Prostate gland (tissue), 2 donors: ENCODE data around the gene LSM7. TPM values are rescaled to one million over a fixed set of nuclear protein-coding genes. Genes with fewer than 3 reads are reported as not detected.
A peak's percentile ranks its signal among the peaks of the same experiment; 100 is the strongest.

Experiments
- DNase-seq: peaks from one replicate; pipeline ENCODE4 v3.0.0-alpha.2; 2019; ENCODE audit warnings: low spot score
- H3K27ac ChIP-seq, 2 donors: fragments of 200-600 bp; sonication (generic); 2 replicates each; pipeline ENCODE4 v1.5.1; 2017 to 2019
- H3K27me3 ChIP-seq: fragments of 200-600 bp; sonication (generic); replicated peaks from 2 replicates; pipeline ENCODE4 v1.5.1; 2019; ENCODE audit not compliant: insufficient read depth
- H3K36me3 ChIP-seq, 2 donors: fragments of 200-600 bp; sonication (generic); 1 replicate in 1 of 2; 2 replicates in 1 of 2; pipeline versions ENCODE4 v1.5.1 to v1.8.1; 2017 to 2019
- H3K4me1 ChIP-seq: fragments of 200-600 bp; sonication (generic); replicated peaks from 2 replicates; pipeline ENCODE4 v1.5.1; 2019
- H3K4me3 ChIP-seq, 2 donors: fragments of 200-600 bp; sonication (generic); 2 replicates each; pipeline ENCODE4 v1.5.1; 2017 to 2019
- H3K9me3 ChIP-seq: fragments of 200-600 bp; sonication (generic); 2 replicates; pipeline ENCODE4 v1.5.1; 2017
- POLR2A ChIP-seq: fragments of 450-650 bp; IDR thresholded peaks from one replicate; pipeline ENCODE4 v1.6.1; 2016; ENCODE audit warnings: antibody characterized with exemption, mild to moderate bottlenecking
- POLR2AphosphoS5 ChIP-seq: sonication (generic); formaldehyde crosslinking; IDR thresholded peaks from one replicate; pipeline ENCODE4 v1.6.1; 2017; ENCODE audit warnings: antibody characterized with exemption
- WGBS: methylation state at CpG from one replicate; pipeline ENCODE4 v1.1.5; 2018; 5-methylcytosine and 5-hydroxymethylcytosine counted together
- intact Hi-C: fragments of 100-400 bp; cut with DNase I; formaldehyde crosslinking; loops from one replicate; pipeline ENCODE4 v1.14.2; 2022
- total RNA-seq, 2 donors: library from RNA; depleted of rRNA; stranded (reverse); fragments of >200 nt; gene quantifications; one replicate each; pipeline ENCODE4 v1.1.0, GENCODE V29; 2016
- TF ChIP-seq, protein P1 (sequence below), 4 experiments: fragments of 200-600 bp in 2 of 4; fragments of 450-650 bp in 2 of 4; sonication (generic) in 2 of 4; IDR thresholded peaks; 1 replicate in 3 of 4; 2 replicates in 1 of 4; pipeline ENCODE4 v1.5.1; 2016 to 2019; ENCODE audit warnings: antibody characterized with exemption in 4 of 4, mild to moderate bottlenecking in 2 of 4, moderate library complexity in 2 of 4

The LSM7 gene
- total RNA-seq, 2 donors from 2014 or later = 125 to 135 TPM

DNA sequence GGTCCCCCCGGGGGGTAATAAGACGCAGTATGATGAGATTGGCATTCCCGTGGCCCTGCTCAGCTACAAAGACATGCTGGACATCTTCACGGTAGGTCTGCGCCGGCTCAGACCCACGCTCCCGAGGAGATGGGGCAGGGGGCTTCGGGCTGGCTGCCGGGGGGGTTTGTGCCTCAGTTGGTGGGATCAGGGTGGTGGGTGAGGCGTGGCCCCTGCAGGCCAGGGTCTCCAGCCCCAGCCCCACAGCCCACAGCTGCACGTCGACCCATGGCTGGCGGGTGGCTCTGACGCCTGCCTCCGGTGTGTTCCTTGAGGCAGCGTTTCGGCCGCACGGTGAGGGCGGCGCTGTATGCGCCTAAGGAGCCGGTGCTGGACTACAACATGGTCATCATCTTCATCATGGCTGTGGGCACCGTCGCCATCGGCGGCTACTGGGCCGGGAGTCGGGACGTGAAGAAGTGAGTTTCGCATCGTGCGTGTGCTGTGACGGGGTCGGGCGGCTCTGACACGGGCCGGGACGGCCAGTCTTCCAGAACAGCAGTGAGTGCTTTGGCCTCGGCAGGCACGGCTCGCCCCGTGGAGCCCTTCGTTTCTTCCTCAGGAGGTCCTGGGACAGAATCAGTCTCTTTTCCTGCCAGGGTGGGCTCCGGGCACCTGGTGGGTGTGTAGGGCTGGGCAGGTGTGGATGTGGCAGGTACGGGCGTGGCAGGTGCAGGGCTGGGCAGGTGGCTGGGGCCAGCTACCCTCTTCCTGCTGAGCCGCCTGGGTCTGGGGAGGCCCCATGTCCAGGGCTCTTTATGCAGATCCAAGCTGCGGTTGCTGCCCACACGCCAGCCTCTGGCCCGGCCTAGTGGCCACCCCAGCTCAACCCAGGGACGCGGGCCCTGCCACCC lies 10.6 kb upstream of the LSM7 start:
- Histone ChIP-seq H3K4me3 (no peak overlapping the region), H3K4me1 (no peaks in the 10 kb centered on the region), H3K27me3 (no peaks in the 10 kb centered on the region), H3K9me3 (no peaks in the 10 kb centered on the region), H3K36me3 (no peaks in the 10 kb centered on the region), H3K27ac (no peak overlapping the region)
- WGBS = 95% methylated on average over 54 of the region's 54 CpGs
- intact Hi-C loops = no loop called here
- no peak for DNase-seq
- TF ChIP-seq, protein P1, sequence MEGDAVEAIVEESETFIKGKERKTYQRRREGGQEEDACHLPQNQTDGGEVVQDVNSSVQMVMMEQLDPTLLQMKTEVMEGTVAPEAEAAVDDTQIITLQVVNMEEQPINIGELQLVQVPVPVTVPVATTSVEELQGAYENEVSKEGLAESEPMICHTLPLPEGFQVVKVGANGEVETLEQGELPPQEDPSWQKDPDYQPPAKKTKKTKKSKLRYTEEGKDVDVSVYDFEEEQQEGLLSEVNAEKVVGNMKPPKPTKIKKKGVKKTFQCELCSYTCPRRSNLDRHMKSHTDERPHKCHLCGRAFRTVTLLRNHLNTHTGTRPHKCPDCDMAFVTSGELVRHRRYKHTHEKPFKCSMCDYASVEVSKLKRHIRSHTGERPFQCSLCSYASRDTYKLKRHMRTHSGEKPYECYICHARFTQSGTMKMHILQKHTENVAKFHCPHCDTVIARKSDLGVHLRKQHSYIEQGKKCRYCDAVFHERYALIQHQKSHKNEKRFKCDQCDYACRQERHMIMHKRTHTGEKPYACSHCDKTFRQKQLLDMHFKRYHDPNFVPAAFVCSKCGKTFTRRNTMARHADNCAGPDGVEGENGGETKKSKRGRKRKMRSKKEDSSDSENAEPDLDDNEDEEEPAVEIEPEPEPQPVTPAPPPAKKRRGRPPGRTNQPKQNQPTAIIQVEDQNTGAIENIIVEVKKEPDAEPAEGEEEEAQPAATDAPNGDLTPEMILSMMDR (IDR thresholded peaks at IDR 0.05) = no peak

DNA sequence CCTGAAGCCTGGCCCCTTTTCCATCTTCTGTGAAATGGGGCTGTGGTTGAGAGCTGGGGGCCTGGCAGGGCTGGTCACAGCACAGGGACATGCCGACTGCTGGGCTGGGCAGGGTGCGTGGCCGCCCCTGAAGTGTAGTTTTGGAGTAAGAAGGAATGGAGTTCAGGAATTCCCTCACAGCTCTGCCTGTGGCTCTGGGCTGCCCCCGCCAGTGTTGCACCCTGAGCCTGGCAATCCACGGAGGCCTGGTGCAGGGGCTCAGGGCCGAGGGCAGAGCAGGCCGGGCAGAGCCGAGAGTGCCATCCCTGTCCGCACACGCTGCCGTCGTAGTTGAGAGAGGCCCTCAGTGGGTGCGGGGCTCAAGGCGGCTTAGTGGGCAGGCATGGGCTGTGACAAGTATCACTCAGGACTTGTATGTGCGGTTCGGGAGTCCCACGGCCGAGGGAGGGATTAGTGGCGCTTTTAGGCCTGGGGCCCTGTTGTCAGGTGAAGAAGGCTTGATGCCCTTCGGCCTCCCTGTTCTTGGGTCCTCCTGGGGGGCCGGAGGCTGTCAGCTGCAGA lies 9.7 kb upstream of the LSM7 start:
- Histone ChIP-seq H3K27ac (no peak overlapping the region), H3K9me3 (no peaks in the 10 kb centered on the region), H3K4me1 (peaks cover 3% of the 10 kb centered on the region), H3K36me3 (no peaks in the 10 kb centered on the region), H3K4me3 (no peak overlapping the region), H3K27me3 (no peaks in the 10 kb centered on the region)
- intact Hi-C loops = no loop called here
- TF ChIP-seq POLR2A (no peak), POLR2AphosphoS5 (no peak)
- TF ChIP-seq, protein P1 (IDR thresholded peaks at IDR 0.05) = no peak
- WGBS = 98% methylated on average over 20 of the region's 21 CpGs
- no peak for DNase-seq

DNA sequence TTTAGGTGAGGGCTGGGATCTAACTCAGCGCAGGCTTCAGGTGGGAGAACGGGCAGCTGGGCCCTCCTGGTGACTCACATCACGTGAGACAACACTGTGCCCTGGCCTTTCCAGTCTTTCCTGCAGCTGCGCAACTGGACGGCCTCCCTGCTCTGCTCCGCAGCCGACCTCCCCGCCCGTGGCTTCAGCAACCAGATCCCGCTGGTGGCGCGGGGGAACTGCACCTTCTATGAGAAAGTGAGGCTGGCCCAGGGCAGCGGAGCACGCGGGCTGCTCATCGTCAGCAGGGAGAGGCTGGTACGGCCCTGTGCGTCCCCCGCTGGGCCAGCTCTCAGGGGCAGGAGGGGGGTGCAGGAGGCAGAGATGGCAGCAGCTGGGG lies 8.9 kb upstream of the LSM7 start:
- WGBS = 67% methylated on average over 18 of the region's 19 CpGs
- peaks cover 4% of the 10 kb centered on the region for H3K4me1 ChIP-seq
- H3K4me3 ChIP-seq = no peak overlapping the region
- TF ChIP-seq, protein P1 (IDR thresholded peaks at IDR 0.05) = peak in 1 of 4 experiments; percentile 7
- no peak for TF ChIP-seq POLR2AphosphoS5
- no peak overlapping the region for H3K27ac ChIP-seq
- no peaks in the 10 kb centered on the region for H3K9me3 ChIP-seq
- intact Hi-C loops = no loop called here
- H3K36me3 ChIP-seq = no peaks in the 10 kb centered on the region
- H3K27me3 ChIP-seq = no peaks in the 10 kb centered on the region
- no peak for DNase-seq

DNA sequence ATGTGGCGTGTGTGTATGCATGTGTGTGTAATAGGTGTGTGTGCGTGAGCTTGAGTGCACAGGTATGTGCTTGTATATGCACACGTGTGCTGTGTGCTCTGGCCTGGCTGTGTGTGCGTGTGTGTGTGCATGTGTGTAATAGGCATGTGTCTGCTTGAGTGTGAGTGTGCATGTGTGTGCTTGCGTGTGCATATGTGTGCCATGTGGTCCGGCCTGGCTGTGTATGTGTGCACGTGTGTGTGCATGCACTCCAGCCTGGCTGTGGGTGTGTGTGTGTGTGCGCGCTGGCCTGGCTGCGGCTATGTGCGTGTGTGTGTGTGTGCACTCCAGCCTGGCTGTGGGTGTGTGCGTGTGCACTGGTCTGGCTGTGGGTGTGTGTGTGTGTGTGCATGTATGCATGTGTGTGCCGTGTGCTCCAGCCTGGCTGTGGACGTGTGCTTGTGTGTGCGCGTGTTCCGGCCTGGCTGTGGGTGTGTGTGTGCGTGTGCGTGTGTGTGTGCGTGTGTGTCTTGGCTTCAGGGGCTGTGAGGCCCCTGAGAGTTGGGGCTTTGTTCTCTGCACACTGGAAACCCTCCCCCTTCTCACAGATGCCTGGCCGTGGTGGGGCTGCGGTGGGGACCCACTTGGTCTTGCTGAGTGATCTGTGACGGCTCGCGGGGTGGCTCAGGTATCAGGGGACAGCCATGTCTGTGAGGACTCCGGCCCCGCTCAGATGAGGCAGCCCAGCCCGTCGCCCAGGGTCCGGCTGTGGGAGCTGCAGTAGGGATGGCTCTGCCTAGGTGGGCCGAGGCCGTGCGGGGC lies 8.3 kb upstream of the LSM7 start:
- Histone ChIP-seq H3K36me3 (no peaks in the 10 kb centered on the region), H3K27me3 (no peaks in the 10 kb centered on the region), H3K27ac (no peak overlapping the region), H3K9me3 (no peaks in the 10 kb centered on the region), H3K4me1 (peaks cover 4% of the 10 kb centered on the region), H3K4me3 (no peak overlapping the region)
- WGBS = 88% methylated on average over 32 of the region's 33 CpGs
- TF ChIP-seq POLR2AphosphoS5 (no peak), POLR2A (no peak)
- TF ChIP-seq, protein P1 (IDR thresholded peaks at IDR 0.05) = no peak
- intact Hi-C loops = no loop called here
- DNase-seq = no peak
